GM12864 (cell line): ENCODE measurements around the gene LY6G6F.

Source experiments
- DNase-seq: peaks from one replicate; pipeline ENCODE4 v3.0.0-alpha.2; 2011; ENCODE audit warnings: low read depth
- H3K4me3 ChIP-seq: 2 replicates; pipeline ENCODE4 v1.5.1; 2011; ENCODE audit warnings: mild to moderate bottlenecking, low read depth, low read length, control low read depth
- TF ChIP-seq, protein P1 (sequence below): IDR thresholded peaks from 2 replicates; pipeline ENCODE4 v1.5.1; 2011; ENCODE audit warnings: low read depth, mild to moderate bottlenecking, moderate library complexity, low read length, control low read depth, inconsistent platforms; ENCODE audit errors: missing control alignments

Gene LY6G6F

DNA sequence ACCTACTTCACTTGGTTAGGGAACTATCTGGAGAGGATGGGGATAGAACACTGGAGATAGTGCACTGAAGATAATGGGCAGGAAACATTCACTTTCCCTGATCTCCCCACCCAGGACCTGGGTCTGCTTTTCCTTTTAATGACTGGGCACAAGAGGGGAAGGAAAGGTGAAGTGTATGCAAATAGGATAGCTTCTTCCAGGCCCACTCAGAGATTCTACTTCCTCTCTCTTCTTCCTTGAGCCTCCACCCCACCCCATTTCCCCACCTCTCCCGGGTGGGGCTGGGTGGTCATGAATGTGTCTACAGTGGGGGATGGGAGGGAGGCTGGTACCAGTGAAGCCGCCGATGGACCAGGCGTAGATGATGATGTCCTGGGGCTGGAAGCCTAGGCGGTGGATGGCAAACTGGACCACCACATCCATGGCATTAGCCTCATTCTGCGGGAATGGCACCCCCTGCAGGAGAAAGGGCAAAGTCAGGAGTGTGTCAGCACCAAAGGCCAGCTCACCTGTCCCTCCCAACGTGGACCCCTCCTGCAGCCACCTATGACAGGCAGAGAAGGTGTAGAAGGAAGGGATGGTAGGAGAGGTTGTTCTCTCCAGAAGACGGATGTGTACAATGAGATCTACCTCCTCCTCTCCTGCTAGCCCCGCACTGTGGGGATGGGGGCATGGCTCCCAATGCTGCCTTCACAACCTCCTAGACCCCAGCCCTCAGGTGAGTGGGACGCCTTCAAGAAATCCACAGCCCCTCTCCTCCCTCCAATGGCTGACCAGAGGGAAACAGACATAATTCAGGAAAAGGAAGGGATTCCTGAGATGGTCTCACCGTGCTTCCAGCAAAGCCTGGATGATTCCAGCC lies 17.2 kb upstream of the LY6G6F start:
- DNase-seq, result no peak
- no peak overlapping the region for H3K4me3 ChIP-seq
- TF ChIP-seq, protein P1, sequence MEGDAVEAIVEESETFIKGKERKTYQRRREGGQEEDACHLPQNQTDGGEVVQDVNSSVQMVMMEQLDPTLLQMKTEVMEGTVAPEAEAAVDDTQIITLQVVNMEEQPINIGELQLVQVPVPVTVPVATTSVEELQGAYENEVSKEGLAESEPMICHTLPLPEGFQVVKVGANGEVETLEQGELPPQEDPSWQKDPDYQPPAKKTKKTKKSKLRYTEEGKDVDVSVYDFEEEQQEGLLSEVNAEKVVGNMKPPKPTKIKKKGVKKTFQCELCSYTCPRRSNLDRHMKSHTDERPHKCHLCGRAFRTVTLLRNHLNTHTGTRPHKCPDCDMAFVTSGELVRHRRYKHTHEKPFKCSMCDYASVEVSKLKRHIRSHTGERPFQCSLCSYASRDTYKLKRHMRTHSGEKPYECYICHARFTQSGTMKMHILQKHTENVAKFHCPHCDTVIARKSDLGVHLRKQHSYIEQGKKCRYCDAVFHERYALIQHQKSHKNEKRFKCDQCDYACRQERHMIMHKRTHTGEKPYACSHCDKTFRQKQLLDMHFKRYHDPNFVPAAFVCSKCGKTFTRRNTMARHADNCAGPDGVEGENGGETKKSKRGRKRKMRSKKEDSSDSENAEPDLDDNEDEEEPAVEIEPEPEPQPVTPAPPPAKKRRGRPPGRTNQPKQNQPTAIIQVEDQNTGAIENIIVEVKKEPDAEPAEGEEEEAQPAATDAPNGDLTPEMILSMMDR, result peak; percentile 61

DNA sequence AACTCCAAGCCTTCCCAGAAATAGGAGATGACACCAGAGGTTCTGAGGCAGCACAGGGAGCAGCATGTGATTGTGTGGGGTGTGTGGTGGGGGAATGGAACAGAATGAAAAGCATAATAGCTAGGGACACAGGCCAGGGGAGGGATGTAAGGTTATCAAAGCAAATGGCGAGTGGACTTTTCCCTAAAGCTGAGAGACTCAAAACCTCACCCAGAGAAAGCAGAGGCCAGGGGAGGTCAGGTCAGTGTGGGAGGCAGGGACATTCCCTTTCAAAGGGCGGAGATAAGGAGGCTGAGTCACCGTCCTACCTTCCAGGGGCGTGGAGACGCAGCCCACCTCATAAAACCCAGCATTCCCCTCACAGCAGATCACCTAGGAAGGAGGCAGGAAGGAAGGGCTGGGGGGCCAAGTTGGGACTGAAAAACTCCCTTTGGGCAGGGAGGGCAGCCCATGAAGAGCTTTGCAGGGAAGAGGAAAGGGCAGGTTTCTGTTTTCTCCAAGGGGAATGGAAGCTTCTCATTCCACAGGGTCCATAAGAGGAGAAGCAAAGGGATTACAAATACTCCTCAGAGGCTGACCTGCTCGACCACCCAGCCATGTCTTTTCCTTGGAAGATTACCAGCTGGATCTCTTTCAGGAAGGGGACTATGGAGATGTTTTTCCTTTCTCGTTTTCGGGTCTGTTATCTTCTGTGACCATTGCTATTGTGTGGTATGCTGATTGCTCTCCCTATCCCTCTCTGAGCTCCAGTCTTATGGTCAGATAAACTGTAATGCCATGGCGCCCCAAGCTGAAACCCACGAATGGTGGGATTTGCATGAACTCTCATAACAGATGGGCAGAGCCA lies 16.2 kb upstream of the LY6G6F start:
- TF ChIP-seq, protein P1, result no peak
- H3K4me3 ChIP-seq, result no peak overlapping the region
- no peak for DNase-seq

DNA sequence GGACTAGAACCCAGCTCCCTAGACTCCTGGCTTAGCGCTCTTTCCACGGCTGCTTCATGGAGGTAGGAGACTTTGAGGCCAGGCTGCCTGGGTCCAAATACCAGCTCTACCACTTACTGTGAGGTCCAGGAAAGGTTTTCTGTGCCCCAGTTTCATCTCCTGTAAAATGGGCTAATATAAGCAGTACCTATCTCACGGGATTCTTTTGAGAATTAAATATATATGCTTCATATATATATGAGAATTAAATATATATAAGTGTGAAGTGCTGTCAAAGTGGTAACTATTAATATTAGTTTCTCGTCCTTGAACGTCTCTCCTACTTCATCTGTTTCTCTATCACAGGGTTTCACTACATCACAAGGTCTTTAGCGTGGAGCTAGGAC lies 15.6 kb upstream of the LY6G6F start:
- TF ChIP-seq, protein P1, result no peak
- H3K4me3 ChIP-seq, result no peak overlapping the region
- DNase-seq, result no peak

DNA sequence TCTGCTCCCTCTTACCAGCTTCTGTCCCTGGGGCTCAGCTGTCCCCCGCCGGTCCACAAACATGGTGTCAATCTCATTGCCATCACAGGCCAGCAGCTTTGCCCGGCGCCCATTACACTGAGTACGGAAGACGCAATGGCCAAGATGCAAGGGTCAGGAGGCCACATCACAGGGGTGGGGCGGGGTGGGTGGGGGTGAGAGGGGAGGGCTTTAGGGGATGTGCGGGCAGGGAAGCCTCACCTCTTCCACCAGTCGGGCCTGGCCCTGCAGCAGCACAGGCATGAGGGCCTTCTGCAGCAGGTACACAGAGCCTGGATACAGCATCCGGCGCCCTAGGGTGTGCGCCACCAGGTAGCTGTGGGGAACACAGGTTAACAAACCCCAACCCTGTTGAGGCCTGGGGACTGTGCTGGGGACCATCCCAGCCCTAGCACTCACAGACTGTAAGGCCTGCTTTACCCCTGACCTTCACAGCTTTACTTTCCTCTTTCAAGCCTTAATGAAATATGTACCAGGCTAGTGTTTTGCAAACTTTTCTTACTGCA lies 15.0 kb upstream of the LY6G6F start:
- TF ChIP-seq, protein P1, result no peak
- H3K4me3 ChIP-seq, result no peak overlapping the region
- no peak for DNase-seq

DNA sequence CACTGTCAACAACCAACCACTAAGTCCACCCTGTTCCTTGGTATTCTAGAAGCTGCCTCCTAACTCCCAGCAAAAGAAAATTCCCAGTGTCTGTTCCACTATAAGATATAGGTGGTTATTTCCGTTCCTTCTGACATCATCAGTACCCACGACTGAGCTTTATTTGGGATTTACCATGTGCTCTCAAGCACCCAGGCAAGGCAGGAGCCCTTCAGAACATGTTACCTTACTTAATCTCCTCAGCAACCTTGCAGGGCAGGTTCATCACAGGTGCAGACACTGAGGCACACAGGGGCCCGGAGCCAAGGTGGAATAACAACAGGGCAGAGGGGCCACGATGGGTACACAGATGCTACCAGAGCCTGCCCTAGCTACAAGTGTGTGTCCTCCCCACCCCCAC lies 14.3 kb upstream of the LY6G6F start:
- no peak for DNase-seq
- TF ChIP-seq, protein P1, result no peak
- H3K4me3 ChIP-seq, result no peak overlapping the region

DNA sequence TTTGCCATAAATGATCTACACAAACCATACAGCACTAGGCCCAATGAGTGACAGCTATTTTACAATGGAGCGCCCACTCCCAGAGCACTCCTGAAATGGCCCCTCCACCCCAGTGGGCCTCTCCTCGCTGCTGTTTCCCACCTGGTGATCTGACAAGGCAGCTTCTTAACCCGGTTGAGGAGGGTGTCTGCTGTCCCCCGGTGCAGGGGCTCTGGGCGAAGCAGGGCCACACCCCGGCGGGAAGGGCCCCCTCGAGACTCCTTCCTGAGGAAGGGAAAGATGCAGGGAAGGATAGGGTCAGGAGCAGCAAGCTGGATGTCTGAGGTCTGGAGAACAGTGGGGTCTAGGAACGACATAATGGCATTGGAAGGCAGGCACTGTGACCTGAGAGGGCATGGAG lies 13.8 kb upstream of the LY6G6F start:
- DNase-seq, result no peak
- H3K4me3 ChIP-seq, result no peak overlapping the region
- TF ChIP-seq, protein P1, result no peak
